HG03196 (cell line): ENCODE data around the gene NPPA.
"Not testable (repeated sequence)": the region's sequence is repeated elsewhere in the genome, so short reads cannot be mapped to it uniquely, and the experiment has no call there.

ENCODE experiments used
- ATAC-seq: cut with Tn5 transposase; IDR thresholded peaks from one replicate; pipeline ENCODE4 v1.9.1; 2021; ENCODE audit not compliant: unreplicated experiment

Gene NPPA

GRCh38 chr1:11822091-11822490 lies 25.5 kb downstream of the NPPA start:
- ATAC-seq, result no peak

- no peak for ATAC-seq
Observed at GRCh38 chr1:11817192-11817591, 30.4 kb downstream of the NPPA start.

GRCh38 chr1:11813021-11813420 lies 34.6 kb downstream of the NPPA start:
- no peak for ATAC-seq

GRCh38 chr1:11807133-11807532 lies 40.5 kb downstream of the NPPA start:
- ATAC-seq, result no peak

- ATAC-seq, result peak; percentile 42
Observed at GRCh38 chr1:11806307-11806936, 41.2 kb downstream of the NPPA start.

GRCh38 chr1:11805422-11806306 lies 41.9 kb downstream of the NPPA start, which contains the start of the genes CLCN6 and MTHFR:
Gene CLCN6, plus strand, starts transcription at chr1:11806191. Its CDS starts 72 bp downstream, at chr1:11806263.
Gene MTHFR, minus strand, starts transcription at chr1:11805964. Its CDS starts 2,848 bp downstream, at chr1:11803116.
- ATAC-seq, result peak; percentile 80

GRCh38 chr1:11804666-11805421 lies 42.7 kb downstream of the NPPA start:
- ATAC-seq, result no peak

- ATAC-seq, result not testable (repeated sequence)
Observed at GRCh38 chr1:11803924-11804665, 43.5 kb downstream of the NPPA start.

- no peak for ATAC-seq
Observed at GRCh38 chr1:11802973-11803885, 44.4 kb downstream of the NPPA start.

GRCh38 chr1:11802616-11802972 lies 45.0 kb downstream of the NPPA start:
- no peak for ATAC-seq

- ATAC-seq, result no peak
Observed at GRCh38 chr1:11800756-11801433, 46.7 kb downstream of the NPPA start.

- ATAC-seq, result no peak
Observed at GRCh38 chr1:11800391-11800755, 47.2 kb downstream of the NPPA start.

GRCh38 chr1:11799896-11800295 lies 47.7 kb downstream of the NPPA start:
- no peak for ATAC-seq

GRCh38 chr1:11799099-11799498 lies 48.5 kb downstream of the NPPA start:
- no peak for ATAC-seq

- no peak for ATAC-seq
Observed at GRCh38 chr1:11797525-11798216, 49.9 kb downstream of the NPPA start.

GRCh38 chr1:11796036-11796828 lies 51.4 kb downstream of the NPPA start:
- no peak for ATAC-seq
